ENCODE data around the gene RSU1.

The RSU1 gene

GRCh38 chr10:16809074-16809718 lies 8.0 kb downstream of the RSU1 start:
- Histone ChIP-seq H3K4me1 (ENCODE audit: insufficient read depth, low read length) (no peaks in the 10 kb centered on the region), H3K9ac (ENCODE audit: low read depth, low read length) (no peak overlapping the region), H4K20me1 (ENCODE audit: insufficient read depth, low read length) (peaks cover 4% of the 10 kb centered on the region; the same call in 1 of the 2 replicates), H3K27me3 (ENCODE audit: insufficient read depth, low read length, poor library complexity) (no peaks in the 10 kb centered on the region), H3K36me3 (ENCODE audit: insufficient read depth, low read length) (no peaks in the 10 kb centered on the region), H3K27ac (ENCODE audit: low read length) (no peak overlapping the region), H3K9me3 (ENCODE audit: insufficient read depth, low read length, severe bottlenecking) (no peaks in the 10 kb centered on the region), H3K79me2 (ENCODE audit: insufficient read depth, low read length) (peaks cover 17% of the 10 kb centered on the region), H2AFZ (ENCODE audit: low read depth, low read length) (no peak overlapping the region), H3K4me2 (ENCODE audit: insufficient read depth, low read length) (no peak overlapping the region), H3K4me3 (ENCODE audit: low read depth in 1 of 2, low read length in 2 of 2) (no peak overlapping the region)
- TF ChIP-seq CTCF (IDR thresholded peaks at IDR 0.05; ENCODE audit: borderline replicate concordance, extremely low read depth, low read length, poor library complexity, severe bottlenecking) (peak; percentile 56), EZH2 (IDR thresholded peaks at IDR 0.05; ENCODE audit: borderline replicate concordance, low read depth, low read length, severe bottlenecking) (no peak)
- DNase-seq (peak; percentile 33), ATAC-seq (ENCODE audit: insufficient read depth, low read depth) (peak; percentile 73)

GRCh38 chr10:16804123-16804522 lies 13.1 kb downstream of the RSU1 start:
- Histone ChIP-seq H3K9me3 (ENCODE audit: insufficient read depth, low read length, severe bottlenecking) (no peaks in the 10 kb centered on the region), H4K20me1 (ENCODE audit: insufficient read depth, low read length) (peaks cover 5% of the 10 kb centered on the region; the same call in 1 of the 2 replicates)
- no peak for TF ChIP-seq EZH2 (IDR thresholded peaks at IDR 0.05; ENCODE audit: borderline replicate concordance, low read depth, low read length, severe bottlenecking)
- TF ChIP-seq CTCF (IDR thresholded peaks at IDR 0.05; ENCODE audit: borderline replicate concordance, extremely low read depth, low read length, poor library complexity, severe bottlenecking): no peak

GRCh38 chr10:16803464-16803863 lies 13.8 kb downstream of the RSU1 start:
- DNase-seq (no peak), ATAC-seq (ENCODE audit: insufficient read depth, low read depth) (no peak)
- TF ChIP-seq CTCF (IDR thresholded peaks at IDR 0.05; ENCODE audit: borderline replicate concordance, extremely low read depth, low read length, poor library complexity, severe bottlenecking) (no peak), EZH2 (IDR thresholded peaks at IDR 0.05; ENCODE audit: borderline replicate concordance, low read depth, low read length, severe bottlenecking) (no peak)
- no peak overlapping the region for H3K27ac ChIP-seq (ENCODE audit: low read length)
- no peak overlapping the region for H3K4me3 ChIP-seq (ENCODE audit: low read depth in 1 of 2, low read length in 2 of 2)
- H3K9me3 ChIP-seq (ENCODE audit: insufficient read depth, low read length, severe bottlenecking): no peaks in the 10 kb centered on the region
- no peak overlapping the region for H2AFZ ChIP-seq (ENCODE audit: low read depth, low read length)
- H3K27me3 ChIP-seq (ENCODE audit: insufficient read depth, low read length, poor library complexity): no peaks in the 10 kb centered on the region
- no peaks in the 10 kb centered on the region for H3K4me1 ChIP-seq (ENCODE audit: insufficient read depth, low read length)
- peaks cover 5% of the 10 kb centered on the region; the same call in 1 of the 2 replicates for H4K20me1 ChIP-seq (ENCODE audit: insufficient read depth, low read length)
- no peak overlapping the region for H3K9ac ChIP-seq (ENCODE audit: low read depth, low read length)
- H3K36me3 ChIP-seq (ENCODE audit: insufficient read depth, low read length): no peaks in the 10 kb centered on the region
- H3K79me2 ChIP-seq (ENCODE audit: insufficient read depth, low read length): peaks cover 10% of the 10 kb centered on the region; the same call in 1 of the 2 replicates
- H3K4me2 ChIP-seq (ENCODE audit: insufficient read depth, low read length): no peak overlapping the region

More at GRCh38 chr10:16804123-16804522, 13.1 kb downstream of the RSU1 start:
- no peaks in the 10 kb centered on the region for H3K36me3 ChIP-seq (ENCODE audit: insufficient read depth, low read length)
- DNase-seq (no peak), ATAC-seq (ENCODE audit: insufficient read depth, low read depth) (no peak)
- no peak overlapping the region for H3K4me3 ChIP-seq (ENCODE audit: low read depth in 1 of 2, low read length in 2 of 2)
- H3K79me2 ChIP-seq (ENCODE audit: insufficient read depth, low read length): peaks cover 12% of the 10 kb centered on the region; the same call in 1 of the 2 replicates
- H3K4me2 ChIP-seq (ENCODE audit: insufficient read depth, low read length): no peak overlapping the region
- H3K27ac ChIP-seq (ENCODE audit: low read length): no peak overlapping the region
- no peaks in the 10 kb centered on the region for H3K27me3 ChIP-seq (ENCODE audit: insufficient read depth, low read length, poor library complexity)
- no peak overlapping the region for H2AFZ ChIP-seq (ENCODE audit: low read depth, low read length)
- no peak overlapping the region for H3K9ac ChIP-seq (ENCODE audit: low read depth, low read length)
- H3K4me1 ChIP-seq (ENCODE audit: insufficient read depth, low read length): no peaks in the 10 kb centered on the region
